ENCODE measurements around the gene PWWP2A.

PWWP2A gene

DNA sequence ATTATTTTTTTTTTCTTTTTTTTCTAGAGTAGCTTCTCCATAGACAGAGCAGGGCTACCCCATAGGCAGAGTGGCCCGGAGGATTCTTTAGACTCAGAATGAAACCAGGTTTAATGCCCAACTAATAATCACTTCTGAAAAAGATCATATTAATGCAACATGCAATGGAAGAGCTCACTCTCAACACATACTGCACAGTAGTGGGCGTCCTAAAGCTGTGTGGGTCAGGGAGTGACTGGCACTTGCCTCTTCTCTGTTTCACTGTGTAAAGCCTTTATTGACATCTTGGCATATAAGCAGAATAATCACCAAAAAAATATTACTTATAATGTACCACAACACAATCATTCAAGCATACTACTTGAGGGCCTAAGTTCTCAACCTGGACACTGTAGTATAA is 11.1 kb downstream of the PWWP2A start:
- DNase-seq (ENCODE audit: low spot score) = no peak
- H3K4me1 ChIP-seq (ENCODE audit: insufficient read depth, poor library complexity, severe bottlenecking) = no peaks in the 10 kb centered on the region
- H3K27me3 ChIP-seq (ENCODE audit: insufficient read depth, poor library complexity, severe bottlenecking) = no peaks in the 10 kb centered on the region
- no peak for ATAC-seq (ENCODE audit: low read depth)
- H3K9me3 ChIP-seq (ENCODE audit: severe bottlenecking) = peaks cover 5% of the 10 kb centered on the region
- no peak overlapping the region for H3K4me3 ChIP-seq (ENCODE audit: severe bottlenecking)
- H3K36me3 ChIP-seq (ENCODE audit: low read depth) = peaks cover 67% of the 10 kb centered on the region
- no peak overlapping the region for H3K27ac ChIP-seq (ENCODE audit: poor library complexity, severe bottlenecking)
- TF ChIP-seq, protein P1, sequence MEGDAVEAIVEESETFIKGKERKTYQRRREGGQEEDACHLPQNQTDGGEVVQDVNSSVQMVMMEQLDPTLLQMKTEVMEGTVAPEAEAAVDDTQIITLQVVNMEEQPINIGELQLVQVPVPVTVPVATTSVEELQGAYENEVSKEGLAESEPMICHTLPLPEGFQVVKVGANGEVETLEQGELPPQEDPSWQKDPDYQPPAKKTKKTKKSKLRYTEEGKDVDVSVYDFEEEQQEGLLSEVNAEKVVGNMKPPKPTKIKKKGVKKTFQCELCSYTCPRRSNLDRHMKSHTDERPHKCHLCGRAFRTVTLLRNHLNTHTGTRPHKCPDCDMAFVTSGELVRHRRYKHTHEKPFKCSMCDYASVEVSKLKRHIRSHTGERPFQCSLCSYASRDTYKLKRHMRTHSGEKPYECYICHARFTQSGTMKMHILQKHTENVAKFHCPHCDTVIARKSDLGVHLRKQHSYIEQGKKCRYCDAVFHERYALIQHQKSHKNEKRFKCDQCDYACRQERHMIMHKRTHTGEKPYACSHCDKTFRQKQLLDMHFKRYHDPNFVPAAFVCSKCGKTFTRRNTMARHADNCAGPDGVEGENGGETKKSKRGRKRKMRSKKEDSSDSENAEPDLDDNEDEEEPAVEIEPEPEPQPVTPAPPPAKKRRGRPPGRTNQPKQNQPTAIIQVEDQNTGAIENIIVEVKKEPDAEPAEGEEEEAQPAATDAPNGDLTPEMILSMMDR (IDR thresholded peaks at IDR 0.05; ENCODE audit: poor library complexity, severe bottlenecking) = no peak

DNA sequence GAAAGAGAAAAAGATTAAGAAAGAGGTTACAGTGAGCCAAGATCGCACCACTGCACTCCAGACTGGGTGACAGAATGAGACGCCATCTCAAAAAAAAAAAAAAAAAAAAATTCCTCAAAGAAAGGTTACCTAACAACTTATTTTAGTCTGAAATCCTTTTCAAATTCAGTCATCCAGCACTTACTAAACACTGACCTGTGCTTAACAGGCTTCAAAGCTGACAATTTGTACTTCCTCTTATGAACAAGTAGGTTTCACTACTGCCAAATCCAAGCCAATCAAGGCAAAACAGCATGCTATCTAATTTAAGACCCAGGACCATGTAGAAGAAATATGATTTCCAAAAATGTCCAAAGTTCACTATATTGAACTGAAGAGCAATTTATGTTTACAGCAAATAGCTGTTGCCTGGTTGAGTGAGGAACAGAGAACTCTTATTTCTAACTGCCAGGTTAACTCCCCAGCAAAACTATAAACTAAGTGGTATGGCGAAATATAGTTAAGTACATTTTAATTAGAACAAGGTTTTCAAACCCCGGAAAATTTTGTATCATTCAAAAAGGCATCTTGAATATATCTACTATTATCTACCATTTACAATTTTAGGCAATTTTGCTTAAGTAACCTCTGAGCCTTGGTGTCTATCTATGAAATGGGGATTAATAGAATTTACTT is 13.4 kb downstream of the PWWP2A start:
- Histone ChIP-seq H3K4me3 (ENCODE audit: severe bottlenecking) (no peak overlapping the region), H3K4me1 (ENCODE audit: insufficient read depth, poor library complexity, severe bottlenecking) (no peaks in the 10 kb centered on the region), H3K36me3 (ENCODE audit: low read depth) (peaks cover 58% of the 10 kb centered on the region), H3K27me3 (ENCODE audit: insufficient read depth, poor library complexity, severe bottlenecking) (no peaks in the 10 kb centered on the region), H3K9me3 (ENCODE audit: severe bottlenecking) (no peaks in the 10 kb centered on the region), H3K27ac (ENCODE audit: poor library complexity, severe bottlenecking) (no peak overlapping the region)
- no peak for ATAC-seq (ENCODE audit: low read depth)
- no peak for DNase-seq (ENCODE audit: low spot score)
- TF ChIP-seq, protein P1 (IDR thresholded peaks at IDR 0.05; ENCODE audit: poor library complexity, severe bottlenecking) = no peak

DNA sequence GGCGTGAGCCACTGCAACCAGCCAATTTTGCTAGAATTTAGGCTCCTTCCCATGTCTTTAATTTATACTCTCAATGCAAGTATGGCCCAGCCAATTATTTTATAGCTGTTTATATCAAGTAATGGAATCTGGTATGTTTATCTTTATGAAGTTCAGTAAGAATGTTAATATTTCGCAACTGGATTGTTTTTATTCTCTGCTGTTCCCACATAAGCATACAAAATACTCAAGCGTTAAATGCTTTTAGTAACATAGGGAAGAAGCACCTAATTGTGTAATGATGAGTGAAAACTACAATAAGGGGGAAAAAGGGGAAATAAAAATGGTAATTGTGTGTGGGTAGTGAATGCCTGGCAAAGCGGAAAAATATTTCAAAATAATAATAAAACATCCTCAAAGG is 21.3 kb downstream of the PWWP2A start:
- Histone ChIP-seq H3K36me3 (ENCODE audit: low read depth) (peaks cover 61% of the 10 kb centered on the region), H3K9me3 (ENCODE audit: severe bottlenecking) (no peaks in the 10 kb centered on the region), H3K4me1 (ENCODE audit: insufficient read depth, poor library complexity, severe bottlenecking) (no peaks in the 10 kb centered on the region), H3K27ac (ENCODE audit: poor library complexity, severe bottlenecking) (no peak overlapping the region), H3K4me3 (ENCODE audit: severe bottlenecking) (no peak overlapping the region), H3K27me3 (ENCODE audit: insufficient read depth, poor library complexity, severe bottlenecking) (no peaks in the 10 kb centered on the region)
- ATAC-seq (ENCODE audit: low read depth) = no peak
- DNase-seq (ENCODE audit: low spot score) = no peak
- TF ChIP-seq, protein P1 (IDR thresholded peaks at IDR 0.05; ENCODE audit: poor library complexity, severe bottlenecking) = no peak

DNA sequence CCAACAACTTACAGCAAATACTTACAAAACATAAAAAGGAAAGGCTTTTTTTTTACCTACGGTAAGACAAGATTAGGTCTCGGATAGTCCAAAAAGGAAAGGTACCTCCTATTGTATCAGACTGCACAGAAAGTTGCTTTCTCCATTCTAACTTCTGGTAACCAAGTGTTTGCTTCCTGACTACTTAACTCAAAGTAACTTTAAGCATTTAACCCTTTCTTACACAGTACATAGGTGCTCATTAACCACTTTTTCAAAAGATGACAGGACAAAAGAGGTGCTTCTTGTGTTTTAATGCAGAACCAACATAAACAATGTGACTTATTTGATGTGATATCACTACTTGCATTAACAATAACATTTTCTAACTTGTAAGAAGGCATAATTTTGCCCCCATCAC is 23.1 kb downstream of the PWWP2A start:
- DNase-seq (ENCODE audit: low spot score) (no peak), ATAC-seq (ENCODE audit: low read depth) (no peak)
- Histone ChIP-seq H3K4me3 (ENCODE audit: severe bottlenecking) (no peak overlapping the region), H3K9me3 (ENCODE audit: severe bottlenecking) (no peaks in the 10 kb centered on the region), H3K27me3 (ENCODE audit: insufficient read depth, poor library complexity, severe bottlenecking) (no peaks in the 10 kb centered on the region), H3K27ac (ENCODE audit: poor library complexity, severe bottlenecking) (no peak overlapping the region), H3K4me1 (ENCODE audit: insufficient read depth, poor library complexity, severe bottlenecking) (no peaks in the 10 kb centered on the region), H3K36me3 (ENCODE audit: low read depth) (peaks cover 66% of the 10 kb centered on the region)
- TF ChIP-seq, protein P1 (IDR thresholded peaks at IDR 0.05; ENCODE audit: poor library complexity, severe bottlenecking) = no peak

DNA sequence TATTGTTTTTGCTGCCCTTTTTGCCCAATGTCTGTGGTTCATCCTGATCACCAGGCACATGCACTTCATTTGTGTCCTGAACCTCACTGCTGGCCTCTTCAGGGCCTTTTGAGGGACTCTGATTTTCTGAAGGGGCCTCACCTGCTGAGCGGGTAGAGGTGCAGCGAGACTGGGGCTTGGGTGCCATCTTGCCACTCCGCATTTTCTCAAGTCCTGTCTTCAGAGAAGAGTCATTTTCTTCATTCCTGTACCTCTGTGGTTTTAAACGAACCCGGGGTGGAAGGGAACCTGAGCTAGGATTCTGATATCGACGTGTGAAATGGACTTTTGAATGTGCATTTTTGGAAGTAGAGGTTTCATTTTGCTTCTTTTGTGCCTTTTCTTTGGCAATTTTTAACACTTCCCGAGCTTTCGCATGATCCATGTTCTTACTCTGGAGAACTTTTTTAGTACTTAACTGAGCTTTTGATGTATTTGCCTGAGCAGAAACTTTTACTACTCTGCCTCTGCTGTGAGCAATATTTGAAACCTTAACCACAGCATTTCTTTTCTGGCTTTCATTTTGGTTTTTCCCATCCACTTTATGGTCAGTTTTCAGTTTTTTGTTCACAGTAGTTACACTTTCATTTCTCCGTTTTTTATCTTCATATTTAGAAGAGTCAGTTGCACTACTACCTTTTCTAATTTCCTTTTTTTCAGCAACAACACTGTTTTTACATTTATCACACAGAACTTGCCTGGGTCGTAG is 26.1 kb downstream of the PWWP2A start:
- Histone ChIP-seq H3K36me3 (ENCODE audit: low read depth) (peaks cover 52% of the 10 kb centered on the region), H3K4me1 (ENCODE audit: insufficient read depth, poor library complexity, severe bottlenecking) (peaks cover 7% of the 10 kb centered on the region), H3K27ac (ENCODE audit: poor library complexity, severe bottlenecking) (no peak overlapping the region), H3K4me3 (ENCODE audit: severe bottlenecking) (no peak overlapping the region), H3K9me3 (ENCODE audit: severe bottlenecking) (peaks cover 2% of the 10 kb centered on the region), H3K27me3 (ENCODE audit: insufficient read depth, poor library complexity, severe bottlenecking) (no peaks in the 10 kb centered on the region)
- TF ChIP-seq, protein P1 (IDR thresholded peaks at IDR 0.05; ENCODE audit: poor library complexity, severe bottlenecking) = no peak
- no peak for DNase-seq (ENCODE audit: low spot score)
- no peak for ATAC-seq (ENCODE audit: low read depth)

Data from RWPE2 (cell line).